ENCODE data around the gene MAPK9.

- TF ChIP-seq CTCF (conservative IDR thresholded peaks at IDR 0.05; ENCODE audit: low read length) (no peak), EZH2phosphoT487 (IDR thresholded peaks at IDR 0.05; ENCODE audit: borderline replicate concordance) (no peak)
Measured at GRCh38 chr5:180282281-180282680, 9.6 kb downstream of the MAPK9 start.

Data from Loucy (cell line).